Measurements from ENCODE around the gene FAAP24.
"Not testable (repeated sequence)": the region's sequence is repeated elsewhere in the genome, so short reads cannot be mapped to it uniquely, and the experiment has no call there.

The FAAP24 gene

DNA sequence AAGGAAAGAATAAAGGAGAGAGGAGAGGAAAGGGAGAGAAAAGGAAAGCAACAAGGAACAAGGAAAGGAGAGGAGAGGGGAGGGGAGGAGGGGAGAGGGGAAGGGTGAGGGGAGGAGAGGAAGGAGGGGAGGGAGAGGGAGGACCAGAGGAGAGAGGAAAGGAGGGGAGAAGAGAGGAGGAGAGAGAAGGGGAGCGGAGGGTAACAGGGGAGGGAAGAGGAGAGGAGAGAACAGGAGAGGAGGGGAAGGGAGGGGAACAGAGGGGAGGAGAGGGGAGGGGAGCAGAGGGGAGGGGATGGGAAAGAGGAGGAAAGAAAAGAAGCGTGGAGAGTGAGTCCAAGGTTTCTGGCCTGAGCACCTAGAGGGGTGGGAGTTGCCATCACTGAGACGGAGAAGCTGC lies 26.7 kb downstream of the FAAP24 start:
- Histone ChIP-seq H3K27ac (ENCODE audit: low read length) (no peak overlapping the region), H3K27me3 (ENCODE audit: control insufficient read depth in 1 of 2, insufficient read depth in 2 of 2, low read length in 2 of 2) (no peaks in the 10 kb centered on the region), H3K9me3 (ENCODE audit: control insufficient read depth in 2 of 2, low read length in 2 of 2) (no peaks in the 10 kb centered on the region), H3K9ac (ENCODE audit: low read length in 2 of 2) (no peak overlapping the region), H3K4me3 (ENCODE audit: low read length in 2 of 2) (no peak overlapping the region), H3K36me3 (ENCODE audit: control insufficient read depth in 2 of 2, insufficient read depth in 2 of 2, low read length in 2 of 2) (no peaks in the 10 kb centered on the region), H3K4me1 (ENCODE audit: control insufficient read depth, insufficient read depth, low read length) (no peaks in the 10 kb centered on the region)

DNA sequence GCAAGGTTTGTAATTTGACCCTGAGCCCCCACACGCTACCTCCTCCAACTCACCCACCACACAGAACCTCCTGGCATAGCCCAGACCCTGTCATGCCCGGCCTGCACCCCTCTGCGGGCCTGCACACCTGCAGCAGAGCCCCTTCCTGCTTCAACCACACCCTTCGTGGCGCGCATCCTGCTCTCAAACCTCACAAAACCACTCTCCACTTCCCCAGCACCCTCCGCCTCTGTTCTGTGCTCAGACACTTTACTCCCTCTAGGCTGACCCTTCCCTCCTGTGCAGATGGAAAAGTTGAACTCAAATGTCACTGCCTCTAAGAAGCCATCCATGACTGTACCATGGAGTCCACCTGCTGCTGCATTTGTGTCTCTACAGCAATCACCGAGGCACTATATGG lies 28.5 kb downstream of the FAAP24 start:
- Histone ChIP-seq H3K27ac (ENCODE audit: low read length) (no peak overlapping the region), H3K9me3 (ENCODE audit: control insufficient read depth in 2 of 2, low read length in 2 of 2) (no peaks in the 10 kb centered on the region), H3K27me3 (ENCODE audit: control insufficient read depth in 1 of 2, insufficient read depth in 2 of 2, low read length in 2 of 2) (no peaks in the 10 kb centered on the region), H3K4me1 (ENCODE audit: control insufficient read depth, insufficient read depth, low read length) (no peaks in the 10 kb centered on the region), H3K36me3 (ENCODE audit: control insufficient read depth in 2 of 2, insufficient read depth in 2 of 2, low read length in 2 of 2) (no peaks in the 10 kb centered on the region), H3K9ac (ENCODE audit: low read length in 2 of 2) (no peak overlapping the region), H3K4me3 (ENCODE audit: low read length in 2 of 2) (no peak overlapping the region)

DNA sequence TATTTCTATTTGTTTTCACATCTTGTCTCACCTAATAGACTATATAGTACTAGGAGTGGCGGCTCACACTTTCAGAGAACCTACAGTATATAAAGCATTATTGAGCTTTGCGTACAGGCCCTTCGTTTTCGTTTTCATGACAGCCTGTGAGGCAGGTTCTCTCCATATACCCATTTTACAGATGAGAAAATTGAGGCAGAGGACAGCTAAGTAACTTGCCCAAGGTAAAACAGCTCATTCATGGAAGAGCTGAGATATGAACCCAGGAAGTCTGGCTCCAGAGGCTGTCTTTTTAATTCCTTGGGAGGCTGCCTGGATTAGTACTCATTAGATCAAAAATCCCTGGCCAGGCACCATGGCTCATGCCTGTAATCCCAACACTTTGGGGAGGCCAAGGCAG lies 28.9 kb downstream of the FAAP24 start:
- Histone ChIP-seq H3K27ac (ENCODE audit: low read length) (no peak overlapping the region), H3K4me3 (ENCODE audit: low read length in 2 of 2) (no peak overlapping the region), H3K9me3 (ENCODE audit: control insufficient read depth in 2 of 2, low read length in 2 of 2) (no peaks in the 10 kb centered on the region), H3K27me3 (ENCODE audit: control insufficient read depth in 1 of 2, insufficient read depth in 2 of 2, low read length in 2 of 2) (no peaks in the 10 kb centered on the region), H3K9ac (ENCODE audit: low read length in 2 of 2) (no peak overlapping the region), H3K4me1 (ENCODE audit: control insufficient read depth, insufficient read depth, low read length) (no peaks in the 10 kb centered on the region), H3K36me3 (ENCODE audit: control insufficient read depth in 2 of 2, insufficient read depth in 2 of 2, low read length in 2 of 2) (no peaks in the 10 kb centered on the region)

DNA sequence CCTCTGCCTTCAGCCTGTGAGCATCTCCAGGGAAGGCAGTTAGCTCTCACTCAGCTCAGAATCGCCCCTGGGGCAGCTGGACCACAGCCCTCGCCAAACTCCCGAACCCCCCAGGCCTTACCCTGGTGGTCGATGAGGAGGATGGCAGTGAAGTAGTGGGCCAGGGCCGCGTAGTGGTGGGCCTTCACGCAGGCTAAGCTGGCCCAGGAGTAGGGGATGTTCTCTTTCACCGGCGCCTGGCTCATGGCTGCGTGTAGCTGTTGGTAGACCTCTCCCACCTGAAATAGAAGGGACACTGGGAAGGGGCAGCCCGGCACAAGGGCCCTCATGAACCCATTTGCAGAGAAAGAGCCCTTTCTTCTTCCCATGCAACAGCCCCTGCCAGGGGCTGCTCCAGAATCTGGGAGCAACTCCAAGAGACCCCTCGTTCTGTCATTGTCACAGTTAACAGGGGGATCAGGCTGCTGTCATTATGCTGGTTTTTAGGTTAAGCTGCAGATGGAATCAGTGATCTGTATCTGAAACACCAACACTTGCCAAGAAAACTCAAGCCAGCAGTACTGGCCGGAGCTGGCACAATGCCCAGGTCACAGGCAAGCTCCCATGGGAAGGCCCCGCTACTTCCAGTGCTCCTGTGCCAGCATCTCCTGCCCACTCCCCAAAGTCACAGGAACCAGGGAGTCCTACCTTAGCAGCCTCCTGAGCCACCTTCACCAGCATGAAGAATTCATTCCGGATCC lies 30.3 kb downstream of the FAAP24 start:
- not testable (repeated sequence) for H3K27ac ChIP-seq (ENCODE audit: low read length); H3K9ac ChIP-seq (ENCODE audit: low read length in 2 of 2); H3K9me3 ChIP-seq (ENCODE audit: control insufficient read depth in 2 of 2, low read length in 2 of 2); H3K36me3 ChIP-seq (ENCODE audit: control insufficient read depth in 2 of 2, insufficient read depth in 2 of 2, low read length in 2 of 2); H3K4me3 ChIP-seq (ENCODE audit: low read length in 2 of 2); H3K27me3 ChIP-seq (ENCODE audit: control insufficient read depth in 1 of 2, insufficient read depth in 2 of 2, low read length in 2 of 2); H3K4me1 ChIP-seq (ENCODE audit: control insufficient read depth, insufficient read depth, low read length)

DNA sequence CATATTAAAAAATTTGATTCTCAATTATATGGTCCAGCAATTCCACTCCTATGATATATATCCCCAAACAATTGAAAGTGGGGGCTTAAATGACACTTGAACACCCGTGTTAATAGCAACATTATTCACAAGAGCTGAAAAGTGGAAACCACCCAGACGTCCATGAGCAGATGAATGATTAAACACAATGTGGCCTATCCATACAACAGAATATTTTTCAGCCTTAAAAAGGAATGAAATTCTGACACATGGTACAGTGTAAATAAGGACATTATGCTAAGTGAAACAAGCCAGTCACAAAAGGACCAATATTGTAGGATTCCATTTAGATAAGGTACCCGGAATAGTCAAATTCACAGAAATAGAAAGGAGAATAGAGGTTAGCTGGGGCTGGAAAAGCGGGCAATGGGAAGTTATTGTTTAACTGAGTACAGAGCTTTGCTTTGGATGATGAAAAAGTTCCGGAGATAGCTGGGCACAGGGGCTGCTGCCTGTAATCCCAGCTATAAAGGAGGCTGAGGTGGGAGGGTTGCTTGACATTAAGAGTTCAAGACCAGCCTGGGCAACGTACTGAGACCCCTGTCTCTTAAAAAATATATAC lies 31.5 kb downstream of the FAAP24 start:
- not testable (repeated sequence) for H3K4me1 ChIP-seq (ENCODE audit: control insufficient read depth, insufficient read depth, low read length); H3K27ac ChIP-seq (ENCODE audit: low read length); H3K27me3 ChIP-seq (ENCODE audit: control insufficient read depth in 1 of 2, insufficient read depth in 2 of 2, low read length in 2 of 2); H3K9ac ChIP-seq (ENCODE audit: low read length in 2 of 2); H3K9me3 ChIP-seq (ENCODE audit: control insufficient read depth in 2 of 2, low read length in 2 of 2); H3K36me3 ChIP-seq (ENCODE audit: control insufficient read depth in 2 of 2, insufficient read depth in 2 of 2, low read length in 2 of 2); H3K4me3 ChIP-seq (ENCODE audit: low read length in 2 of 2)

DNA sequence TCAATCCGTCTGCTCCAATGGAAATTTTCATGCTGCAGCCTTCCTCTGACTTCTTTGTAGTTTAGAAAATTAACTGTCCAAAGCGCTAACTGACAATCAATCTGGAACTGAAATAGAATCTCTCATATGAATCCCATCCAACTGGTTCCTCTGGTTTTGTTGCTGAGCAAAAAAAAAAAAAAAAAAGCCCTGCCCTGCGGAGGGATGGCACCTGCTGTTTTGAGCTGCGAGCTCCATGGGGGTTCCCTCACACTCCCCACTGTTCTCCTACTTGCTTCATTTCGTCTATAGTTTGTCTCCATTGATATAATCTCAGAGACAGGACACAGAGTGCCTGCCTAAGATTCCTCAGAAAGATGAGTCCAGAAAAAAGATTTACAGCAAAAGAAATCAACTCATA lies 33.4 kb downstream of the FAAP24 start:
- H3K4me1 ChIP-seq (ENCODE audit: control insufficient read depth, insufficient read depth, low read length), result no peaks in the 10 kb centered on the region
- no peaks in the 10 kb centered on the region for H3K36me3 ChIP-seq (ENCODE audit: control insufficient read depth in 2 of 2, insufficient read depth in 2 of 2, low read length in 2 of 2)
- no peak overlapping the region for H3K4me3 ChIP-seq (ENCODE audit: low read length in 2 of 2)
- no peaks in the 10 kb centered on the region for H3K27me3 ChIP-seq (ENCODE audit: control insufficient read depth in 1 of 2, insufficient read depth in 2 of 2, low read length in 2 of 2)
- H3K9ac ChIP-seq (ENCODE audit: low read length in 2 of 2), result no peak overlapping the region
- no peaks in the 10 kb centered on the region for H3K9me3 ChIP-seq (ENCODE audit: control insufficient read depth in 2 of 2, low read length in 2 of 2)
- no peak overlapping the region for H3K27ac ChIP-seq (ENCODE audit: low read length)

DNA sequence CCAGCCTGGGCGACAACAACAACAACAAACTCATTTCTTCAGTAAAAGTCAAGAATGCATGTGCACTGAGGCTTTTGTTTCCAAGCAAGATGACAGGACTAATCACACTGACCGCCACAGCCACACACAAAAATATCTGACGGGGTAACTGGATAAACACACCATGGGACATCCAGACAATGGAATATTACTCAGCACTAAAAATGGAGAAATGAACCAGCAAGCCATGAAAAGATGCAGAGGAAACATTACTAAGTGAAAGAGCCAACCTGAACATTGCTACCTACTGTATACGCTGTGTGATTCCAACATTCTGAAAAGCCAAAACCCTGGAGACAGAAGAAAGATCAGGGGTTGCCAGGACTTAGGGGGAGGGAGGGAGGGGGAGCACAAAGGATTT lies 36.7 kb downstream of the FAAP24 start:
- no peaks in the 10 kb centered on the region for H3K4me1 ChIP-seq (ENCODE audit: control insufficient read depth, insufficient read depth, low read length)
- H3K36me3 ChIP-seq (ENCODE audit: control insufficient read depth in 2 of 2, insufficient read depth in 2 of 2, low read length in 2 of 2), result no peaks in the 10 kb centered on the region
- H3K9me3 ChIP-seq (ENCODE audit: control insufficient read depth in 2 of 2, low read length in 2 of 2), result no peaks in the 10 kb centered on the region
- H3K27ac ChIP-seq (ENCODE audit: low read length), result no peak overlapping the region
- no peak overlapping the region for H3K9ac ChIP-seq (ENCODE audit: low read length in 2 of 2)
- H3K4me3 ChIP-seq (ENCODE audit: low read length in 2 of 2), result no peak overlapping the region
- no peaks in the 10 kb centered on the region for H3K27me3 ChIP-seq (ENCODE audit: control insufficient read depth in 1 of 2, insufficient read depth in 2 of 2, low read length in 2 of 2)

DNA sequence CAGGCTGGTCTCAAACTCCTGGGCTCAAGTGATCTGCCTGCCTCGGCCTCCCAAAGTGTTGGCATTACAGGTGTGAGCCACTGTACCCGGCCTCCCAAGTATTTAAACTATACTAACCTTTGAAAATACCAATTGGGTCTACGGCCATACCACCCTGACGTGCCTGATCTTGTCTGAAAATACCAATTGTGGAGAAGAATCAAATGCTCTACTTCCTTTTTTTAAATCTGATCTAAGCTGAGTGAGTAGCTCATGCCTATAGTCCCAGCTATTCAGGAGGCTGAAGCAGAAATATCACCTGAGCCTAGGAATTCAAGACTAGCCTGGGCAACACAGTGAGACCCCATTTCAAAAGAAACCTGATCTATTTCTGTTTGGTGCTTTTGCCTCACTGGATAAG lies 38.8 kb downstream of the FAAP24 start:
- not testable (repeated sequence) for H3K4me3 ChIP-seq (ENCODE audit: low read length in 2 of 2); H3K36me3 ChIP-seq (ENCODE audit: control insufficient read depth in 2 of 2, insufficient read depth in 2 of 2, low read length in 2 of 2); H3K27me3 ChIP-seq (ENCODE audit: control insufficient read depth in 1 of 2, insufficient read depth in 2 of 2, low read length in 2 of 2); H3K9me3 ChIP-seq (ENCODE audit: control insufficient read depth in 2 of 2, low read length in 2 of 2); H3K9ac ChIP-seq (ENCODE audit: low read length in 2 of 2); H3K4me1 ChIP-seq (ENCODE audit: control insufficient read depth, insufficient read depth, low read length); H3K27ac ChIP-seq (ENCODE audit: low read length)

DNA sequence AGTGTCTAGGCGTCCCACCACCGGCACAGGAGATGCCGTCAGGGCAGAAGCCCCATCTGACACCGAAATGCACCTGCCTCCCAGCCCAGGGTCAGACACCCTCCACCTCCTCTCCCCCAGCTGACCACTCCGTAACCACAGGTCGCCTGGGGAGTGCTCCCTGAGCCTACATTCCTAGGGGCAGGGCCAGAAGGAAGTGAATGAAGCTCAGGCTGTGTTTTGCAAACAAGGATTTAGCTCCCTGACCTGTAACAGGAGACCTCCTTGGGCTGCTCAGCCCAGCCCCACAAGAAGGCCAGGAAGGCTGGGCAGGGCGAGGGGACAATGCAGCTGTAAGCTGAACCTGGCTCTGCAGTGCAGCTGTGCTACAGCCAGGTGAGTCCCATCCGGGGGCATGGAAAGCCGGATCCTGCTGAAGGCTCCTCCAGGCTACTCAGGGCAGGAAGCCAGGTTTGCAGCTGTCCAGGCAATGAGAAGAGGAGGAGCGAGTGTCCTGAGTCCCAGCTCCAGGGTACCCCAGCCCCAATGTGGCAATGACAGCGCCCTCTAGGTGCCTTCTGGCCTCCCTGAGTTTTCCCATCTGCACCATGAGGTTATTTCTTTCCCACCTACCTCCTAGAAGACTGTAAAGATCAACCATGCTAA lies 50.6 kb downstream of the FAAP24 start:
- no peak overlapping the region for H3K27ac ChIP-seq (ENCODE audit: low read length)
- no peak overlapping the region for H3K9ac ChIP-seq (ENCODE audit: low read length in 2 of 2)
- H3K4me1 ChIP-seq (ENCODE audit: control insufficient read depth, insufficient read depth, low read length), result no peaks in the 10 kb centered on the region
- H3K9me3 ChIP-seq (ENCODE audit: control insufficient read depth in 2 of 2, low read length in 2 of 2), result no peaks in the 10 kb centered on the region
- H3K27me3 ChIP-seq (ENCODE audit: control insufficient read depth in 1 of 2, insufficient read depth in 2 of 2, low read length in 2 of 2), result no peaks in the 10 kb centered on the region
- H3K36me3 ChIP-seq (ENCODE audit: control insufficient read depth in 2 of 2, insufficient read depth in 2 of 2, low read length in 2 of 2), result no peaks in the 10 kb centered on the region
- H3K4me3 ChIP-seq (ENCODE audit: low read length in 2 of 2), result no peak overlapping the region

DNA sequence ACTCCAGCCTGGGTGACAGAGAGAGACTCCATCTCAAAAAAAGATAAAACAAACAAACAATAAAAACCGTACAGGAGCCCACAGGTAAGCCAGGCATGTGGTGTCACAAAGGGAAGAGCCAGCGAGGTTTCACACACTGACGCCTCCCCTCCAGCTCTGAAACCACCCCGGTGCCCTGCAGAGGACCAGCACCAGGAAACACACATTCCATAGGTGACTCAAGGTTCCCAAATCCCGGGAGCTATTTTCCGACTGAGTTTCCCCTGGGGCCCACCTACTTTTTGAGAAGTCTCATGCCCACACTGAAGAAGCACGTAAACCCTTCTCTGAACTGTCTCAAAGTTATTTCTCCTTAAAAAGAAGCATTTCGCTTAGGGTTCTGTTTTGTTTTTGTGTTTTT lies 52.4 kb downstream of the FAAP24 start:
- no peaks in the 10 kb centered on the region for H3K27me3 ChIP-seq (ENCODE audit: control insufficient read depth in 1 of 2, insufficient read depth in 2 of 2, low read length in 2 of 2)
- H3K9me3 ChIP-seq (ENCODE audit: control insufficient read depth in 2 of 2, low read length in 2 of 2), result no peaks in the 10 kb centered on the region
- H3K4me3 ChIP-seq (ENCODE audit: low read length in 2 of 2), result no peak overlapping the region
- no peak overlapping the region for H3K9ac ChIP-seq (ENCODE audit: low read length in 2 of 2)
- no peaks in the 10 kb centered on the region for H3K36me3 ChIP-seq (ENCODE audit: control insufficient read depth in 2 of 2, insufficient read depth in 2 of 2, low read length in 2 of 2)
- H3K4me1 ChIP-seq (ENCODE audit: control insufficient read depth, insufficient read depth, low read length), result no peaks in the 10 kb centered on the region
- no peak overlapping the region for H3K27ac ChIP-seq (ENCODE audit: low read length)

All from stomach smooth muscle (tissue), 2 donors.